ENCODE data around the gene ZNF714.

DNA sequence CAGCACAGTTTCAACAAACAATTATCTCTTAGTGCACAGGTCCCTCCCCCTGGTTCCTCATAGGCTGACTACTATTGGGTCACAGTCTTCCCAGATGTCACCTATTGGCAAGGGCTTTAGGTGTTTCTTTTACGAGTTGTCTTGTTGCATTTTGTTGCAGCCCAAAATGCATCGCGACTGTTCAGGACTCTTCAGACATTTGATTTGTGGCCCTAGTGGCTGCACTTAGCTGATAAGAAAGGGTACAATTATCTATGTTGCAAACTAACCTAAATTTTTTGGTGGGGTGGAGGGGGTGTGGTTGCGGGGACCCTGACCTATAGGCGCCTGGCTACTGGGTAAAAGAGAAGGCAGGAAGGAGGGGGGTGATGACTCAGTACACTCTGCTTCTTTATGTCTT is 29.1 kb upstream of the ZNF714 start:
- TF ChIP-seq POLR2A (IDR thresholded peaks at IDR 0.05; ENCODE audit: low read depth, low read length), result no peak
- TF ChIP-seq ZNF384 (IDR thresholded peaks at IDR 0.05; ENCODE audit: borderline replicate concordance, low read depth, low read length), result no peak
- TF ChIP-seq EZH2 (IDR thresholded peaks at IDR 0.05; ENCODE audit: borderline replicate concordance, control insufficient read depth, low read depth, low read length), result no peak
- TF ChIP-seq NFYB (IDR thresholded peaks at IDR 0.05; ENCODE audit: insufficient read depth, low read depth, low read length), result no peak
- no peak for TF ChIP-seq BCL11A (IDR thresholded peaks at IDR 0.05; ENCODE audit: low read depth, low read length)
